NCI-H1417 treated with DMSO at 0.1 percent for 48 hours (cell line): ENCODE data around the gene ADAMTS4.

Experiments used
- DNase-seq: peaks from one replicate; lab custom pipeline; 2025; lab: John Stamatoyannopoulos, UW

Gene ADAMTS4

GRCh38 chr1:161219078-161219892, 20.4 kb upstream of the ADAMTS4 start:
- DNase-seq, result no peak

GRCh38 chr1:161218301-161219077, 19.6 kb upstream of the ADAMTS4 start:
- no peak for DNase-seq

- no peak for DNase-seq
Observed at GRCh38 chr1:161217831-161218230, 19.0 kb upstream of the ADAMTS4 start.

- no peak for DNase-seq
Observed at GRCh38 chr1:161216945-161217712, 18.3 kb upstream of the ADAMTS4 start.

- DNase-seq, result no peak
Observed at GRCh38 chr1:161215076-161215475, 16.2 kb upstream of the ADAMTS4 start, which contains the start of gene FCER1G. TSS of gene FCER1G (plus strand) at chr1:161215295. CDS start at chr1:161215322, 27 bp downstream.

GRCh38 chr1:161214369-161214768, 15.5 kb upstream of the ADAMTS4 start:
- no peak for DNase-seq

- peak; percentile 18 for DNase-seq
Observed at GRCh38 chr1:161209790-161210409, 11.0 kb upstream of the ADAMTS4 start.

GRCh38 chr1:161207173-161207572, 8.3 kb upstream of the ADAMTS4 start:
- DNase-seq, result no peak

GRCh38 chr1:161206411-161207140, 7.7 kb upstream of the ADAMTS4 start:
- no peak for DNase-seq

GRCh38 chr1:161201836-161202712, 3.2 kb upstream of the ADAMTS4 start, which contains the start of gene NDUFS2:
TSS of gene NDUFS2 (plus strand) at chr1:161202367. CDS start at chr1:161202386, 19 bp downstream.
- peak; percentile 97 for DNase-seq

- no peak for DNase-seq
Observed at GRCh38 chr1:161200992-161201835, 2.4 kb upstream of the ADAMTS4 start.

- no peak for DNase-seq
Observed at GRCh38 chr1:161200421-161200991, 1.7 kb upstream of the ADAMTS4 start.

- no peak for DNase-seq
Observed at GRCh38 chr1:161199506-161200139, 769 bp upstream of the ADAMTS4 start.

GRCh38 chr1:161198194-161198896, 509 bp downstream of the ADAMTS4 start:
- DNase-seq, result no peak

- DNase-seq, result no peak
Observed at GRCh38 chr1:161197560-161198193, 1.2 kb downstream of the ADAMTS4 start.

GRCh38 chr1:161196521-161197451, 2.1 kb downstream of the ADAMTS4 start:
- no peak for DNase-seq
